HFFc6 (cell line): ENCODE results near the gene IL11. TPM values are rescaled to one million over a fixed set of nuclear protein-coding genes. Genes with fewer than 3 reads are reported as not detected.
A peak's percentile ranks its signal among the peaks of the same experiment; 100 is the strongest.
"Not testable (repeated sequence)": the region's sequence is repeated elsewhere in the genome, so short reads cannot be mapped to it uniquely, and the experiment has no call there.

Experiments
- DNase-seq: peaks from one replicate; pipeline ENCODE4 v3.0.0-alpha.2; 2018
- H3K27ac Mint-ChIP-seq: 2 replicates; pipeline ENCODE4 v1.8.0; 2020; ENCODE audit warnings: mild to moderate bottlenecking, mixed read lengths
- H3K27me3 Mint-ChIP-seq: 2 replicates; pipeline ENCODE4 v1.8.0; 2021; ENCODE audit warnings: mild to moderate bottlenecking, moderate library complexity, mixed read lengths; ENCODE audit not compliant: insufficient read depth
- H3K36me3 Mint-ChIP-seq: 2 replicates; pipeline ENCODE4 v1.8.0; 2021; ENCODE audit warnings: low read depth, mixed read lengths
- H3K4me1 Mint-ChIP-seq: 2 replicates; pipeline ENCODE4 v1.8.0; 2020; ENCODE audit warnings: low read depth, mixed read lengths
- H3K4me3 Mint-ChIP-seq: 2 replicates; pipeline ENCODE4 v1.8.0; 2020; ENCODE audit warnings: mild to moderate bottlenecking, moderate library complexity, mixed read lengths
- H3K9me3 Mint-ChIP-seq: 2 replicates; pipeline ENCODE4 v1.8.0; 2020; ENCODE audit warnings: mild to moderate bottlenecking, mixed read lengths
- CTCF ChIP-seq: fragments of 200-600 bp; sonication (generic); IDR thresholded peaks from 2 replicates; pipeline ENCODE4 v1.5.0; 2021; ENCODE audit warnings: antibody characterized with exemption, mild to moderate bottlenecking
- total RNA-seq, 6 experiments: library from RNA; stranded (reverse); fragmentation: NEBNext Ultra II Directional; extraction: Animal tissue kit (Norgen Biotek cat#: 25700); gene quantifications; 2 replicates in 1 of 6; 3 replicates in 5 of 6; pipeline ENCODE4 v1.2.3, GENCODE V29; 2021

Gene IL11
- total RNA-seq, 6 experiments from 2014 or later: 22.2 to 43.4 (median 36.1) TPM

- DNase-seq: peak; percentile 25
- Mint-ChIP-seq H3K27ac (no peak overlapping the region), H3K27me3 (peaks cover 7% of the 10 kb centered on the region), H3K4me3 (no peak overlapping the region; the same call in 1 of the 2 replicates), H3K4me1 (peaks cover 16% of the 10 kb centered on the region), H3K36me3 (no peaks in the 10 kb centered on the region), H3K9me3 (no peaks in the 10 kb centered on the region)
- no peak for TF ChIP-seq CTCF
These were observed 34.2 kb downstream of the IL11 start for GRCh38 chr19:55336101-55336500.

- Mint-ChIP-seq H3K9me3 (no peaks in the 10 kb centered on the region), H3K4me1 (peaks cover 15% of the 10 kb centered on the region), H3K36me3 (no peaks in the 10 kb centered on the region), H3K4me3 (no peak overlapping the region), H3K27me3 (peaks cover 5% of the 10 kb centered on the region), H3K27ac (no peak overlapping the region)
- no peak for TF ChIP-seq CTCF
- no peak for DNase-seq
These were observed 36.4 kb downstream of the IL11 start for GRCh38 chr19:55333870-55334269.

GRCh38 chr19:55329791-55330190 lies 40.5 kb downstream of the IL11 start:
- H3K4me1 Mint-ChIP-seq: peaks cover 23% of the 10 kb centered on the region
- H3K36me3 Mint-ChIP-seq, H3K9me3 Mint-ChIP-seq, H3K27ac Mint-ChIP-seq, H3K4me3 Mint-ChIP-seq, DNase-seq, H3K27me3 Mint-ChIP-seq: not testable (repeated sequence)

- peaks cover 23% of the 10 kb centered on the region for H3K4me1 Mint-ChIP-seq
- DNase-seq, H3K27me3 Mint-ChIP-seq, H3K27ac Mint-ChIP-seq, H3K9me3 Mint-ChIP-seq, H3K4me3 Mint-ChIP-seq, H3K36me3 Mint-ChIP-seq: not testable (repeated sequence)
These were observed 41.4 kb downstream of the IL11 start for GRCh38 chr19:55328774-55329318.

GRCh38 chr19:55325172-55325571 lies 45.1 kb downstream of the IL11 start, which contains the start of gene TMEM150B:
Gene TMEM150B (minus strand): TSS chr19:55325341. CDS start chr19:55321036, 4,305 bp downstream.
- DNase-seq: no peak
- H3K27me3 Mint-ChIP-seq: peaks cover 23% of the 10 kb centered on the region

GRCh38 chr19:55324662-55325061 lies 45.6 kb downstream of the IL11 start:
- Mint-ChIP-seq H3K4me3 (no peak overlapping the region), H3K27me3 (peaks cover 28% of the 10 kb centered on the region), H3K9me3 (no peaks in the 10 kb centered on the region), H3K36me3 (no peaks in the 10 kb centered on the region), H3K4me1 (peaks cover 19% of the 10 kb centered on the region), H3K27ac (no peak overlapping the region)
- DNase-seq: no peak
- TF ChIP-seq CTCF: no peak

More at GRCh38 chr19:55325172-55325571, 45.1 kb downstream of the IL11 start, which contains the start of gene TMEM150B:
- Mint-ChIP-seq H3K36me3 (no peaks in the 10 kb centered on the region), H3K27ac (no peak within 1 kb of the TSS), H3K9me3 (no peaks in the 10 kb centered on the region), H3K4me3 (no peak within 1 kb of the TSS), H3K4me1 (peaks cover 23% of the 10 kb centered on the region)
- TF ChIP-seq CTCF: no peak
